Progenitor cell of endocrine pancreas (in vitro differentiated cells): ENCODE results near the gene DAPK1. TPM values are rescaled to one million over a fixed set of nuclear protein-coding genes. Genes with fewer than 3 reads are reported as not detected.

ENCODE experiments used
- DNase-seq: peaks from one replicate; pipeline ENCODE4 v3.0.0; 2021; ENCODE audit warnings: low spot score; ENCODE audit not compliant: unreplicated experiment
- H3K27ac Mint-ChIP-seq: 2 replicates; pipeline ENCODE4 v1.8.0; 2021; ENCODE audit warnings: mild to moderate bottlenecking, moderate library complexity, mixed read lengths
- H3K27me3 Mint-ChIP-seq: 2 replicates; pipeline ENCODE4 v1.8.0; 2021; ENCODE audit warnings: mixed read lengths
- H3K36me3 Mint-ChIP-seq: 2 replicates; pipeline ENCODE4 v1.8.0; 2022; ENCODE audit warnings: mixed read lengths; ENCODE audit not compliant: insufficient read depth
- H3K4me1 Mint-ChIP-seq: 2 replicates; pipeline ENCODE4 v1.8.0; 2021; ENCODE audit warnings: low read depth, mixed read lengths
- H3K4me3 Mint-ChIP-seq: 2 replicates; pipeline ENCODE4 v1.8.0; 2021; ENCODE audit warnings: low read depth, mild to moderate bottlenecking, moderate library complexity, mixed read lengths
- H3K9me3 Mint-ChIP-seq: 2 replicates; pipeline ENCODE4 v1.8.0; 2021; ENCODE audit warnings: low read depth, mixed read lengths
- total RNA-seq: library from RNA; stranded (reverse); gene quantifications from 2 replicates; pipeline ENCODE4 v1.2.1, GENCODE V29; 2021
- TF ChIP-seq, protein P1 (sequence below): fragments of 200-600 bp; sonication (generic); IDR thresholded peaks from one replicate; pipeline ENCODE4 v1.5.0; 2021; ENCODE audit warnings: antibody characterized with exemption, mild to moderate bottlenecking; ENCODE audit not compliant: unreplicated experiment

Gene DAPK1
- total RNA-seq, 1 donor from 2014 or later = 202 TPM

DNA sequence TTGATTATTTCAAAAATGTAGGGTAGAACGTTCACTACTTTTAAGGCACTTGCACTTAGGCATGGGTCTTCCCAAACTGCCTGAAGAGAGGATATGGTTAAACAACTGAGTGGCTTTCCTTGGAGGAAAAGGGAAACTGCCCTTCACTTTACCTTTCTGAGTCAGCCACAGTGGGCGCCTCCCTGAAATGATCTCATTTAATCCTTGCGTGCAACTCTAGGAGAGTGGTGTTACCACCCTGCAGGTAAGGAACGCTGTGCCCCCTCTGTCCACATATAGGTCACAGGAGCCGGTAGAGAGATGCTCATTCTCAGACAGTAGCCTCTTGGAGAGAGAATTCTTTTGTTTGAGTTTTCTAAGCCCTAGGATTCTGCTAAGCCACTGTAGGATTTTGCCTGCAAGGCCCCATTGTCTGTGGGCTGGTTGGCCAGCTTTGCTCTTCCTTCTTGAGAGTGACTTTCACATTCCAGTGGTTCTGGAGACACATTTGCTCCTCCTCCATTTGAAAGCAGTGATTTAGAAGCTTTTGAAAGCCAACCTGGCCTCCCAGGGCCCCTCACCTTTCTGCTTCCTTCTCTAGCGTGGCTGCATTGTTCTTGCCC, 118.0 kb downstream of the DAPK1 start:
- TF ChIP-seq, protein P1, sequence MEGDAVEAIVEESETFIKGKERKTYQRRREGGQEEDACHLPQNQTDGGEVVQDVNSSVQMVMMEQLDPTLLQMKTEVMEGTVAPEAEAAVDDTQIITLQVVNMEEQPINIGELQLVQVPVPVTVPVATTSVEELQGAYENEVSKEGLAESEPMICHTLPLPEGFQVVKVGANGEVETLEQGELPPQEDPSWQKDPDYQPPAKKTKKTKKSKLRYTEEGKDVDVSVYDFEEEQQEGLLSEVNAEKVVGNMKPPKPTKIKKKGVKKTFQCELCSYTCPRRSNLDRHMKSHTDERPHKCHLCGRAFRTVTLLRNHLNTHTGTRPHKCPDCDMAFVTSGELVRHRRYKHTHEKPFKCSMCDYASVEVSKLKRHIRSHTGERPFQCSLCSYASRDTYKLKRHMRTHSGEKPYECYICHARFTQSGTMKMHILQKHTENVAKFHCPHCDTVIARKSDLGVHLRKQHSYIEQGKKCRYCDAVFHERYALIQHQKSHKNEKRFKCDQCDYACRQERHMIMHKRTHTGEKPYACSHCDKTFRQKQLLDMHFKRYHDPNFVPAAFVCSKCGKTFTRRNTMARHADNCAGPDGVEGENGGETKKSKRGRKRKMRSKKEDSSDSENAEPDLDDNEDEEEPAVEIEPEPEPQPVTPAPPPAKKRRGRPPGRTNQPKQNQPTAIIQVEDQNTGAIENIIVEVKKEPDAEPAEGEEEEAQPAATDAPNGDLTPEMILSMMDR = no peak
- Mint-ChIP-seq H3K27me3 (no peaks in the 10 kb centered on the region), H3K4me1 (peaks cover 39% of the 10 kb centered on the region), H3K4me3 (no peak overlapping the region), H3K9me3 (no peaks in the 10 kb centered on the region), H3K36me3 (peaks cover 48% of the 10 kb centered on the region), H3K27ac (peak overlapping the region; percentile 4)
- DNase-seq = no peak

DNA sequence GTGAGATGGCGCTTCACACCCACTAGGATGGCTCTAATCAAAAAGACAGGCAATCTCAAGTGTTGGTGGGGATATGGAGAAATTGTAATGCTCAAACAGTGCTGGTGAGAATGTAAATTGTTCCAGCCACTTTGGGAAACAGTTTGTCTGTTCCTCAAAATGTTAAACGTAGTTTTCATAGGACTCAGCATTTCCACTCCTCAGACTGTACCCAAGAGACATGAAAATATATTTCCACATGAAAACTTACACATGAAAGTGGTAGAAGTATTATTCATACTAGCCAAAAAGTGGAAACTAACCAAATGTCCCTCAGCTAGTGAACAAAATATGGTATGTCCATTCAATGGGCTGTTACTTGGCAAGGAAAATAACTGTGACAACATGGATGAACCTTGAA, 120.6 kb downstream of the DAPK1 start:
- DNase-seq = no peak
- Mint-ChIP-seq H3K36me3 (peaks cover 47% of the 10 kb centered on the region), H3K9me3 (no peaks in the 10 kb centered on the region), H3K4me1 (peaks cover 35% of the 10 kb centered on the region), H3K27ac (no peak overlapping the region), H3K4me3 (no peak overlapping the region), H3K27me3 (no peaks in the 10 kb centered on the region)
- TF ChIP-seq, protein P1 = no peak

DNA sequence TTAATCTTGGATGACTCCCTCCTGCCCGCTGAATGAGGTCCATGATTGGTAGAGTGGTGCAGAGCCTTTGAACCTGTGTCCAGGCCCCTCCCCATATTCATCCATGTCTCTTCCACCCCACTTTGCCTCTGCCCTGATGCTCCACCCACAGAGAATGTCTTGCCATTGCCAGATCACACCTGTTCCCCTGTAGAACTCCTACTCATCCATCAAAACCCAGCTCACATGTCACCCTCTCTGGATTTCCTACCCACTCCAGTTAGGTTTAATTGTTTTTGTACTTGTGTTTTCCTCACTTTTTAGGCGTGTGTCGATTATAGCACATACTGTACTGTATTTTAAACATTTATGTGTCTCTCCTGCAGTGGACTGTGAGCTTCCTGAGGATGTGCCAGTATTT, 121.3 kb downstream of the DAPK1 start:
- Mint-ChIP-seq H3K4me3 (no peak overlapping the region), H3K9me3 (no peaks in the 10 kb centered on the region)
- TF ChIP-seq, protein P1 = no peak

DNA sequence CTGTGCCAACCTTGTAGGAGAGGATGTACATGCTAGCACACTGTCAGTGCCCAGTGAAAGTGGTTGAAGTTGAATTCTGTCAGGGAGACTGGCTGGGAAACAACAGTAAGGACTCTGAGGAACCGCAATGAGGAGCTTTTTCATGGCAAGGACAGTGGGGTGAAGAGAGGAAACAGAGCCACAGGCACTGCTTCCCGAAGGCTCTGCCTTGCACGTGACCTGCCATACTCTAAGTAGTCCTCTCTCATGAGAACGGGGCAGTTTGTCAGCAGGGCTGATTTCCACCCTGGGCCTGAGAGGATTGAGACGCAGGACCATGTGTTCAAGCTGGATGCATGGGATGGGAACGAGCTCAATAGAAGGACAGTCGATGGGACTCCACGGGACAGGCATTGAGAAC, 121.7 kb downstream of the DAPK1 start:
- Mint-ChIP-seq H3K27me3 (no peaks in the 10 kb centered on the region), H3K4me1 (peaks cover 26% of the 10 kb centered on the region), H3K4me3 (no peak overlapping the region), H3K36me3 (peaks cover 50% of the 10 kb centered on the region), H3K27ac (peak overlapping the region; percentile 71), H3K9me3 (no peaks in the 10 kb centered on the region)
- TF ChIP-seq, protein P1 = no peak
- no peak for DNase-seq

More for the DNA sequence above, 121.3 kb downstream of the DAPK1 start:
- Mint-ChIP-seq H3K27me3 (no peaks in the 10 kb centered on the region), H3K36me3 (peaks cover 50% of the 10 kb centered on the region), H3K27ac (no peak overlapping the region), H3K4me1 (peaks cover 30% of the 10 kb centered on the region)
- no peak for DNase-seq

DNA sequence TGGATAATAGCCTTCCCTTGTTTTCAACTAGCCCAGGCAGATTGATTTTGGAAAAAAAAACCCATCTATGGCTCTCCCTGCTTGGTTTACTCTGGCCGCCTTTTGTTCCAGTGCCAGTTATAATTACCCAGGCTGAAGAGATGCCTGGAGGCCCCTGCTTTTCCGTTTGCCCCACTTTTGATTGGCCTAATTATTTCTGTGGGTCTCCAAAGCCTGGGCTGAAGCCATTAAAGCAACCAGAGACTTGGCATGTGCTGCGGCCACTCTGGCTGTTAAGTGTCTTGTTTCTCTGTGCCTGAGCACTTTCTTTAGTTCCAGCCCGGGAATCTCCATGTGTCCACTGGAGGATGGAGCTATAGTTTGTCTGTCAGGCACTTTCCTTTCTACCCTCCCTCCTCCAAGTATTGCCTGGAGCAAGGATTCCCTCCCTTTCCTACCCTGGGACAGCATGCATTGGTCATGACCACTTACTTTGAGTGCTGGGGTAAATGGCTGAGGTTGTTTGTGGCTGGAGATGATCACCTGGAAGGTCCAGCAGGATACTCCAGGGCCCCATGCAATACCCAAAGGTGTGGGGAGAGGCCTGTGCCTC, 123.2 kb downstream of the DAPK1 start:
- H3K27me3 Mint-ChIP-seq = no peaks in the 10 kb centered on the region
- peaks cover 50% of the 10 kb centered on the region for H3K36me3 Mint-ChIP-seq
- TF ChIP-seq, protein P1 = no peak
- no peak for DNase-seq
- no peaks in the 10 kb centered on the region for H3K9me3 Mint-ChIP-seq
- H3K4me3 Mint-ChIP-seq = no peak overlapping the region
- H3K27ac Mint-ChIP-seq = no peak overlapping the region
- peaks cover 21% of the 10 kb centered on the region for H3K4me1 Mint-ChIP-seq
